Keratinocyte (primary cell): ENCODE data around the gene LRRC42. TPM values are rescaled to one million over a fixed set of nuclear protein-coding genes. Genes with fewer than 3 reads are reported as not detected.

Experiments used
- DNase-seq: peaks from one replicate; pipeline ENCODE4 v3.0.0-alpha.2; 2011; ENCODE audit warnings: low read depth, missing footprints, low spot score
- FAIRE-seq: peaks from 2 replicates; lab custom pipeline; 2011; peaks lifted over from hg19 to GRCh38; lab: Jason Lieb, UNC
- H2AFZ ChIP-seq: 2 replicates; pipeline ENCODE4 v1.6.0; 2012; ENCODE audit warnings: low read length, control low read depth, inconsistent platforms; ENCODE audit not compliant: control insufficient read depth
- H3K27ac ChIP-seq: 2 replicates; pipeline ENCODE4 v1.5.1; 2011; ENCODE audit warnings: low read length; ENCODE audit not compliant: control insufficient read depth, insufficient read depth
- H3K27me3 ChIP-seq: 3 replicates; pipeline ENCODE4 v1.6.0; 2011; ENCODE audit warnings: low read length; ENCODE audit not compliant: control insufficient read depth, insufficient read depth; ENCODE audit errors: extremely low read depth
- H3K36me3 ChIP-seq, 2 experiments: 2 replicates in 1 of 2; 3 replicates in 1 of 2; pipeline ENCODE4 v1.5.1; 2011; ENCODE audit warnings: low read length in 2 of 2, mild to moderate bottlenecking in 1 of 2; ENCODE audit not compliant: control insufficient read depth in 2 of 2, insufficient read depth in 2 of 2; ENCODE audit errors: extremely low read depth in 1 of 2
- H3K4me1 ChIP-seq: 3 replicates; pipeline ENCODE4 v1.5.1; 2011; ENCODE audit warnings: low read length; ENCODE audit not compliant: control insufficient read depth, insufficient read depth; ENCODE audit errors: extremely low read depth
- H3K4me2 ChIP-seq: 3 replicates; pipeline ENCODE4 v1.6.0; 2011; ENCODE audit warnings: low read depth, low read length; ENCODE audit not compliant: control insufficient read depth, insufficient read depth; ENCODE audit errors: extremely low read depth
- H3K4me3 ChIP-seq, 3 experiments: fragments of 200-600 bp in 1 of 3; sonication (generic) in 1 of 3; 2 replicates in 2 of 3; 3 replicates in 1 of 3; pipeline ENCODE4 v1.5.1; 2011 to 2016; ENCODE audit warnings: low read length in 3 of 3, mild to moderate bottlenecking in 3 of 3, control low read depth in 2 of 3, inconsistent platforms in 1 of 3, low read depth in 1 of 3, mixed read lengths in 1 of 3, mixed run types in 1 of 3, moderate library complexity in 1 of 3; ENCODE audit not compliant: control insufficient read depth in 2 of 3, insufficient read depth in 2 of 3; ENCODE audit errors: extremely low read depth in 1 of 3
- H3K79me2 ChIP-seq: 2 replicates; pipeline ENCODE4 v1.6.0; 2012; ENCODE audit warnings: low read length; ENCODE audit not compliant: control insufficient read depth, insufficient read depth
- H3K9ac ChIP-seq: 3 replicates; pipeline ENCODE4 v1.6.0; 2011; ENCODE audit warnings: low read length; ENCODE audit not compliant: control insufficient read depth, insufficient read depth; ENCODE audit errors: extremely low read depth
- H3K9me1 ChIP-seq: 3 replicates; pipeline ENCODE4 v1.6.0; 2011; ENCODE audit warnings: low read length; ENCODE audit not compliant: control insufficient read depth, insufficient read depth; ENCODE audit errors: extremely low read depth
- H3K9me3 ChIP-seq: 2 replicates; pipeline ENCODE4 v1.5.1; 2012; ENCODE audit warnings: low read depth, low read length; ENCODE audit not compliant: control insufficient read depth
- H4K20me1 ChIP-seq: 3 replicates; pipeline ENCODE4 v1.6.0; 2011; ENCODE audit warnings: low read length; ENCODE audit not compliant: control insufficient read depth, insufficient read depth; ENCODE audit errors: extremely low read depth
- EZH2 ChIP-seq: IDR thresholded peaks from one replicate; pipeline ENCODE4 v1.6.1; 2012; ENCODE audit warnings: inconsistent platforms, mild to moderate bottlenecking, low read length, moderate library complexity
- dilution Hi-C: fragments of 300-500 bp; cut with MboI; formaldehyde crosslinking; loops from one replicate; pipeline ENCODE4 v1.7.0; 2020; ENCODE audit warnings: low sequenced_read_pairs; ENCODE audit not compliant: extremely low pct_ligation_motif_present
- polyA plus RNA-seq, 5 experiments: library from polyadenylated mRNA; depleted of rRNA in 3 of 5; stranded (reverse) in 3 of 5; stranded (forward) in 1 of 5; unstranded in 1 of 5; fragments of >200 nt; gene quantifications; 1 replicate in 1 of 5; 2 replicates in 3 of 5; 3 replicates in 1 of 5; pipeline versions ENCODE4 v1.2.1 to v1.2.3, GENCODE V29; 2011 to 2012; ENCODE audit warnings: missing spikeins in 2 of 5, low read depth in 1 of 5, low replicate concordance in 1 of 5
- TF ChIP-seq, protein P1 (sequence below), 3 experiments: IDR thresholded peaks in 1 of 3; conservative IDR thresholded peaks in 1 of 3; optimal IDR thresholded peaks in 1 of 3; 2 replicates in 2 of 3; 3 replicates in 1 of 3; pipeline versions ENCODE3 to v1.5.1; 2011; ENCODE audit warnings: low read length in 3 of 3, mild to moderate bottlenecking in 3 of 3, moderate library complexity in 2 of 3, control low read depth in 1 of 3, inconsistent platforms in 1 of 3; ENCODE audit not compliant: insufficient read depth in 2 of 3; ENCODE audit errors: extremely low read depth in 1 of 3

LRRC42 gene
- polyA plus RNA-seq, 1 donor (not counting 4 experiments of a cell fraction or from before 2014, with no cell fraction given) = 61.8 TPM

DNA sequence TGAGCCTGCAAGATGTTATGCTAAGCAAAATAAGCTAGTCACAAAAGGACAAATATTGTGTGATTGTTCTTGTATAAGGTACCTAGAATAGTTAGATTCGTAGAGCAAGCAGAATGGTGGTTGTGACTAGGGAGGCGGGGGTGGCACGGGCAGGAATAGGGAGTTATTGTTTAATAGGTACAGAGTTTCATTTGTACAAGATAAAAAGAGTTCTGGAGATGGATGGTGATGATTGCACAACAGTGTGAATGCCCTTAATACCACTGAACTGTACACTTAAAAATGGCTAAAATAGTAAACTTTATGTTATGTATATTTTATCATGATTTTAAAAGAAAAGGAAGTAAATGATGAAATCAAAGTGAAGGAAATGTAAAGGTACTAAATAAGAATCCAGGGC is 20.6 kb downstream of the LRRC42 start:
- Histone ChIP-seq H3K79me2 (no peaks in the 10 kb centered on the region), H4K20me1 (no peaks in the 10 kb centered on the region), H2AFZ (no peak overlapping the region), H3K27ac (no peak overlapping the region), H3K9me3 (no peaks in the 10 kb centered on the region), H3K9me1 (no peaks in the 10 kb centered on the region), H3K4me3 (no peak overlapping the region), H3K27me3 (no peaks in the 10 kb centered on the region), H3K4me2 (no peak overlapping the region), H3K4me1 (no peaks in the 10 kb centered on the region), H3K36me3 (peaks cover 33 to 34% of the 10 kb centered on the region in 2 experiments), H3K9ac (no peak overlapping the region)
- TF ChIP-seq EZH2 = no peak
- TF ChIP-seq, protein P1, sequence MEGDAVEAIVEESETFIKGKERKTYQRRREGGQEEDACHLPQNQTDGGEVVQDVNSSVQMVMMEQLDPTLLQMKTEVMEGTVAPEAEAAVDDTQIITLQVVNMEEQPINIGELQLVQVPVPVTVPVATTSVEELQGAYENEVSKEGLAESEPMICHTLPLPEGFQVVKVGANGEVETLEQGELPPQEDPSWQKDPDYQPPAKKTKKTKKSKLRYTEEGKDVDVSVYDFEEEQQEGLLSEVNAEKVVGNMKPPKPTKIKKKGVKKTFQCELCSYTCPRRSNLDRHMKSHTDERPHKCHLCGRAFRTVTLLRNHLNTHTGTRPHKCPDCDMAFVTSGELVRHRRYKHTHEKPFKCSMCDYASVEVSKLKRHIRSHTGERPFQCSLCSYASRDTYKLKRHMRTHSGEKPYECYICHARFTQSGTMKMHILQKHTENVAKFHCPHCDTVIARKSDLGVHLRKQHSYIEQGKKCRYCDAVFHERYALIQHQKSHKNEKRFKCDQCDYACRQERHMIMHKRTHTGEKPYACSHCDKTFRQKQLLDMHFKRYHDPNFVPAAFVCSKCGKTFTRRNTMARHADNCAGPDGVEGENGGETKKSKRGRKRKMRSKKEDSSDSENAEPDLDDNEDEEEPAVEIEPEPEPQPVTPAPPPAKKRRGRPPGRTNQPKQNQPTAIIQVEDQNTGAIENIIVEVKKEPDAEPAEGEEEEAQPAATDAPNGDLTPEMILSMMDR (optimal IDR thresholded peaks at IDR 0.05 in 1 of 3, IDR thresholded peaks at IDR 0.05 in 1 of 3, conservative IDR thresholded peaks at IDR 0.05 in 1 of 3; ENCODE audit: extremely low read depth in 1 of 3, insufficient read depth in 2 of 3, low read length in 3 of 3) = no peak
- dilution Hi-C loops = no loop called here
- no peak for DNase-seq
- FAIRE-seq = no peak

DNA sequence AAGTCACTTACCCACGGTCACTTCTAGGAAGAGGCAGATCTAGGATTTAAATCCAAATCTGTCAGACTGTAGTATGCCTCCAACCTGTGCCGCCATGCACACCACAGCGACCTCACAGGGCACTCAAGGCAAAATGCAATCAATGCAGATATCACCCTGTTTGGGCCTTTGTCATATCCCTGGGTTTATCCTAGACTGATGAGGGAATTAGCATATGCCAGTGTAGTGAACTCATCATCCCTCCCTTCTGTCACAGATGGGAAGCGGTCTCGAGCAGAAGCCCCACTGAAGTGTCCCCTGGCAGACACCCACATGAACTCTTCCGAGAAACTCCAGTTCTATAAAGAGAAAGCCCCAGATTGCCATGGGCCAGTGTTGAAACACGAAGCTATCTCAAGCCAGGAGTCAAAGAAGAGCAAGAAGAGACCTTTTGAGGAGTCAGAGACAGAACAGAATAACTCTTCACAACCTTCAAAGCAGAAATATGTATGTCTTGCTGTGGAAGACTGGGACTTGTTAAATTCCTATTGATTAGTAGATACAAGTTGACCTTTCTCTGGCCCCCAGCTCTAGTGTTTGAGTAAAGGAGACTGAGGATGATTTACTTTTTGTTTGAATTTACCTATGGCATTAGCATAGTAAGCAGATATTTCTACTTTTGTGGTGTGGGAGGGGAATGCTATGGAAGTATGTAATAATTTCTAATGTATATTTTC is 21.4 kb downstream of the LRRC42 start:
- Histone ChIP-seq H3K27me3 (no peaks in the 10 kb centered on the region), H3K4me1 (no peaks in the 10 kb centered on the region), H3K36me3 (peaks cover 27 to 29% of the 10 kb centered on the region in 2 experiments), H3K4me3 (no peak overlapping the region), H3K27ac (no peak overlapping the region), H3K4me2 (no peak overlapping the region), H3K9ac (no peak overlapping the region), H3K9me3 (no peaks in the 10 kb centered on the region), H3K9me1 (no peaks in the 10 kb centered on the region), H2AFZ (no peak overlapping the region), H3K79me2 (no peaks in the 10 kb centered on the region), H4K20me1 (no peaks in the 10 kb centered on the region)
- no peak for FAIRE-seq
- DNase-seq = no peak
- dilution Hi-C loops = no loop called here
- TF ChIP-seq, protein P1 (optimal IDR thresholded peaks at IDR 0.05 in 1 of 3, IDR thresholded peaks at IDR 0.05 in 1 of 3, conservative IDR thresholded peaks at IDR 0.05 in 1 of 3; ENCODE audit: extremely low read depth in 1 of 3, insufficient read depth in 2 of 3, low read length in 3 of 3) = no peak
- no peak for TF ChIP-seq EZH2
